Measurements from ENCODE around the gene MBOAT2.
"Not testable (repeated sequence)": the region's sequence is repeated elsewhere in the genome, so short reads cannot be mapped to it uniquely, and the experiment has no call there.

MBOAT2 gene, protein sequence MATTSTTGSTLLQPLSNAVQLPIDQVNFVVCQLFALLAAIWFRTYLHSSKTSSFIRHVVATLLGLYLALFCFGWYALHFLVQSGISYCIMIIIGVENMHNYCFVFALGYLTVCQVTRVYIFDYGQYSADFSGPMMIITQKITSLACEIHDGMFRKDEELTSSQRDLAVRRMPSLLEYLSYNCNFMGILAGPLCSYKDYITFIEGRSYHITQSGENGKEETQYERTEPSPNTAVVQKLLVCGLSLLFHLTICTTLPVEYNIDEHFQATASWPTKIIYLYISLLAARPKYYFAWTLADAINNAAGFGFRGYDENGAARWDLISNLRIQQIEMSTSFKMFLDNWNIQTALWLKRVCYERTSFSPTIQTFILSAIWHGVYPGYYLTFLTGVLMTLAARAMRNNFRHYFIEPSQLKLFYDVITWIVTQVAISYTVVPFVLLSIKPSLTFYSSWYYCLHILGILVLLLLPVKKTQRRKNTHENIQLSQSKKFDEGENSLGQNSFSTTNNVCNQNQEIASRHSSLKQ

DNA sequence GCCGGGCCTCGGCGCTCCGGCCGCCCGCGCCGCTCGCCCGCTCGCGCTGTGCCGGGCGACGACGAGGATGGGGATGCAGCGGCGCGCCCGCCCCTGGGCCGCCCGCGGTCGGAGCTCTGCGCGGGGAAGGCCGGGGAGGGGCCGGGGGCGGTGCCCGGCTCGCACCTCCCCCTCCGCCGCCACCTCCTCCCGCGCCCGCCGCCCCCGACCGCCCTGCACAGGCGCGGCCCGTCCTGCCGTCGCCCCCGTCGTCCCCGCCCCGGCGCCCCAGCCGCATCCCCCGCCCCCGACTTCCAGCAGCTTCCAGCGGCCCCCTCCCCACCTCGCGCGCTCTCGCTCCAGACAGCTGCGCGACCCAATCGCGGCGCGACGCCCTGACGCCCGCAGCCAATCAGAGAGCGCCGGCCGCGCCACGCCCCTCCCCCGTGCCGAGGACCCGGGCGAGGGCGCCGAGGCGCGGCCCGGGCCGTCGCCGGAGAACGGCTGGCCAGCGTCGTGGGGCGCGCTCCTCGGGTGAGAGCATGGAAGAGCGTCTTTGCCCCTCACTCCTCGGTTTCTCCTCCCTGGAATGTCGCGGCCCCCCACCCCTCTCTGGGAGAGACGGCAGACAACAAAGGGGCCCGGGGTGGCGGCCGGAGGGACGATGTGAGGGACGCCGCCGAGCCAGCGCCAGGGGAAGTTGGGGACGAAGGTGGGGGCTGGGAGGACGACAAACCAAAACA is at the start of gene MBOAT2:
TSS of gene MBOAT2 (minus strand) at position 69 of the 722 bp plus-strand sequence. CDS start 70 bp downstream, outside the sequence.
- TF ChIP-seq GATA1 (IDR thresholded peaks at IDR 0.05; ENCODE audit: low read depth, low read length) (no peak), POLR2A (IDR thresholded peaks at IDR 0.05; ENCODE audit: low read length) (peak; percentile 88)
- DNase-seq: peak; percentile 95

DNA sequence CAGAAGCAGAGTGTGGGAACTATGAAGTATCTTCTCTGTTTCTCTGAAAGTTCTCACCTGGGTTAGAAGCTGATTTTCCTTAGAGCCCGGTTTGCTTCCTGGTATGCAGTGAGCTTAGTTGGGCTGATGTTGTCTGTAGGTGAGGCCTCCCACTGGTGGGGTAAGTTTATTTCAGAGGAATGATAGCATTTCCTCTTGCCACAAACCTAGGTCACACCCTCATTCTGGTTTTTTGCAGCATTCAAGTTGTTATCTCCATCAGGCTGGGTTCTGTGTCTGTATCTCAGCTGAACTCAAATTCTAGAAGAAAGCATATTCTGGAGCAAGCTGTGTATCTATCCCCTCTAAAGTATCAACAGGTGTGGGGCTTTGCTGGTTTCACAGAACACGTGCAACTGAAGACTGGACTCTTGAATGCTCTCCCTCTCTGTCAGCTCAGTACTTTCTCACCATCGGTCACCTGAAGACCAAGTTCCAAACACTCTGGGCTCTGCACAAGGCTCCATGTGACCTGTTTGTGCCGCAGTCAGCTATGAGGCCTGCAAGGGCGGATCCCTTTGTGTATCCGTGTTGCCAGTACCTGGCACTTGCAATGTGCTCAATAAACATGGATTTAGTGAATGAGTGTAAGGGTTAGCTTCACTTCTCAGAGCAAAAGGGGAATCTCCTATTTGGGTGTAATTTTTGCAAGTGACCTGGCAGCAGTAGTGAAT is 49.5 kb upstream of the MBOAT2 start:
- TF ChIP-seq GATA1 (IDR thresholded peaks at IDR 0.05; ENCODE audit: low read depth, low read length) (no peak), POLR2A (IDR thresholded peaks at IDR 0.05; ENCODE audit: low read length) (no peak)
- peak; percentile 22 to 43 for DNase-seq

DNA sequence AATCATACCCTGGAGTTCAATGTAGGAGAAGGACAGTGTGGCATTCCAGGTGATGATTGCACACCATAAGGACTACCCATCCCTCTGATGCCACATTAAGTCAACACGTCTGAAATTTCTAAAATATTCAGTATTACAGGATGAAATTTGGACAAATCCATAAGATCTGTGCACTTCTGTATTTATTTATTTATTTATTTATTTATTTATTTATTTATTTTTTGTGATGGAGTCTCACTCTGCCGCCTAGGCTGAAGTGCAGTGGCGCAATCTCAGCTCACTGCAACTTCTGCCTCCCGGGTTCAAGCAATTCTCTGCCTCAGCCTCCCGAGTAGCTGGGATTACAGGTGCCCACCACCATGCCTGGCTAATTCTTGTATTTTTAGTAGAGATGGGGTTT is 48.0 kb upstream of the MBOAT2 start:
- DNase-seq: not testable (repeated sequence)

DNA sequence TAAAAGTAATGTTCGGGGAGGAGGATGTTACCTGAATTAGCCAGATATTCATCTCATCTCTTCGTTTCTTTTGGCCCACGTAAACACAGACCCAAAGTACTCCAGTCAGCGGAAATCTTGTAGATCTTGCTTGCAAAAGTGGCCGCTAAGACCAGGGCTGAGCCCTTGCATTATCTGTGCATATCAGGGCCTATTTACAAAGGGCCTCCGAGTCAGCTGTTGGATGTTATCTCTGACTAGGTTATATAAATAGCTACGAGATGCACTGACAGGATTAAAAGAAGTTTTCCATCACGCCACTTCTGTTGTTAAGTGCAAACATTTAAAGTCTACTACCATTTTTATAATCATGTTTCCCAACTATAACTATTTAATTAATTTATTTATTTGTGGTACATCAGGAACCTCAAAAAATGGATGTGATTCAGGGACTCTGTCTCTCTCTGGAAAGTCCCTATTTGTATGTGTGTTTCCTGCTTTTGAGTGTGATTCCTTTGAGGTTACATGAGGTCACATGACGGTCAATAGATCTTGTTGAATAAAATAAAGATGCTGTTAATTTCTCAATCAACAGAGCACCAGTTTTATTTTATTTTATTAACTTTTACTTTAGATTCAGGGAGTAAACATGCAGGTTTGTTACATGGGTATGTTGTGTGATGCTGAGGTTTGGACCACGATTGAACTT is 46.8 kb upstream of the MBOAT2 start:
- DNase-seq: peak; percentile 11 to 52
- TF ChIP-seq GATA1 (IDR thresholded peaks at IDR 0.05; ENCODE audit: low read depth, low read length) (no peak), POLR2A (IDR thresholded peaks at IDR 0.05; ENCODE audit: low read length) (no peak)

DNA sequence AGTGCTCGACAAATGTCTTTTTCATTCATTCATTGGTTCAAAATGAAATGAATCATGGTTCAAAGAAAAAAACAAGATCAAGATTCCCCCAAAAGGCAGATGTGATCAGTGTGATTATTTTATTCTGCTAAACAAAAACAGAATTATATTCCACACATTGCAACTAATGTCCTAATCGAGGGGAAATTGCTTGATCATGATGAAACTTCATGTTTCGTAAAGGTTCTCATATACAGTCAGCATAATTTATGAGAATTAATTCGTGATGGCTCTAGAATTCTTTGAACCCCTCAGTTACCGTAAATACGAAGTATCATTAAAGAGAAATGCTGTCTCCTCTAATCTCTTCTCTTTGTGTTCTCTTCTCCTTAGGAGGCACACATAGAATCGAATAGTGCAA is 42.1 kb upstream of the MBOAT2 start:
- TF ChIP-seq POLR2A (IDR thresholded peaks at IDR 0.05; ENCODE audit: low read length): no peak
- TF ChIP-seq GATA1 (IDR thresholded peaks at IDR 0.05; ENCODE audit: low read depth, low read length): no peak
- no peak for DNase-seq

DNA sequence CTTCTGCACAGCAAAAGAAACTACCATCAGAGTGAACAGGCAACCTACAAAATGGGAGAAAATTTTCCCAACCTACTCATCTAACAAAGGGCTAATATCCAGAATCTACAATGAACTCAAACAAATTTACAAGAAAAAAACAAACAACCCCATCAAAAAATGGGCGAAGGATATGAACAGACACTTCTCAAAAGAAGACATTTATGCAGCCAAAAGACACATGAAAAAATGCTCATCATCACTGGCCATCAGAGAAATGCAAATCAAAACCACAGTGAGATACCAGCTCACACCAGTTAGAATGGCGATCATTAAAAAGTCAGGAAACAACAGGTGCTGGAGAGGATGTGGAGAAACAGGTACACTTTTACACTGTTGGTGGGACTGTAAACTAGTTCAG is 40.0 kb upstream of the MBOAT2 start:
- not testable (repeated sequence) for DNase-seq

DNA sequence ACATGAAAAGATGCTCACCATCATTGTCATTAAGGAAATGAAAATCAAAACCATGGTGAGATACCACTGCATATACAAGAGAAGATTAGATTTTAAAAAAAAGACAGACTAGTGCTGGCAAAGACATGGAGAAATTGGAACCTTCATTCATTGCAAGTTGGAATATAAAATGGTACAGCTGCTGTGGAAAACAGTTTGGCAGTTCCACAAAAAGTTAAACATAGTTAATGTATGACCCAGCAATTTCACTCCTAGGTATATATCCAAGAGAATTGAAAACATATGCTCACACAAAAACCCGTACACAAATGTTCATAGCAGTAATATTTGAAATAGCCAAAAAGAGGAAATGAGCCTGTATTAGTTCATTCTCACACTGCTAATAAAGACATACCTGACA is 33.7 kb upstream of the MBOAT2 start:
- DNase-seq: no peak
- TF ChIP-seq GATA1 (IDR thresholded peaks at IDR 0.05; ENCODE audit: low read depth, low read length) (no peak), POLR2A (IDR thresholded peaks at IDR 0.05; ENCODE audit: low read length) (no peak)

DNA sequence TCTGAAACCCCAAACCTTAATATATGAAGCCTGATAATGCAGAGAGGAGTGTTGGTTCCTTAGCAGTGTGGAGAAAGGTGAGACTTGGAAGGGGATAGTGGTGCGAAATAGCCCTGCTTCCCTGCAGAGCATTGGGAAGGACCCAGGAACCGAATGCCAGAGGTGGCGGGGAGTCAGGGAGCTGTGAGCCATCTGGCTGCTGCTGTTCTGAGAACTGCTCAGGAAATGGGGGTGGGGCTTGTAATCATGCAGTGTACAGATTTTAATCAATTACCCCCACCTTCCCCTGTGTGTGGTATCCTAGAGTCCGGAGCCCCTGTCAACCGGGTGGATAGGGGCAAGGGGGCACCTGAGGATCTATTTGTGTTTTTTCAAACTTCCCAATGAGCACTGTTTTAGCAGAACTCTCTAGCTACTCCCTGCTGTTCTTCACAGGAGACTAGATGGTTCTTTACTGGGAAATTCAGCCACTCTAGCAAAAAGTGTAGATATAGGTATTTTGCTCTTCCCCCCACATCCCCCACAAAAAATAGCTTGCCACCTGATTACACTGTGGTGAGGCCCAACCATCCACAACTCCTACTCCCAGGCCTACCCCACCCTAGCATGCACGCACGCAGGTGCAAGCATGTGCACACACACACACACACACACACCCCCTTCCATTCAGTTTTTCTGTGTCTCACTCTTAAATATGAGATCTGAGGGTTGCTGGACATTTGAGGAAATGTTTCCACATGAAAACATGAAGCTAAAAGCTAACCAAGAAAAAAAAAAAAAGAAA is 30.1 kb upstream of the MBOAT2 start:
- TF ChIP-seq GATA1 (IDR thresholded peaks at IDR 0.05; ENCODE audit: low read depth, low read length) (no peak), POLR2A (IDR thresholded peaks at IDR 0.05; ENCODE audit: low read length) (no peak)

DNA sequence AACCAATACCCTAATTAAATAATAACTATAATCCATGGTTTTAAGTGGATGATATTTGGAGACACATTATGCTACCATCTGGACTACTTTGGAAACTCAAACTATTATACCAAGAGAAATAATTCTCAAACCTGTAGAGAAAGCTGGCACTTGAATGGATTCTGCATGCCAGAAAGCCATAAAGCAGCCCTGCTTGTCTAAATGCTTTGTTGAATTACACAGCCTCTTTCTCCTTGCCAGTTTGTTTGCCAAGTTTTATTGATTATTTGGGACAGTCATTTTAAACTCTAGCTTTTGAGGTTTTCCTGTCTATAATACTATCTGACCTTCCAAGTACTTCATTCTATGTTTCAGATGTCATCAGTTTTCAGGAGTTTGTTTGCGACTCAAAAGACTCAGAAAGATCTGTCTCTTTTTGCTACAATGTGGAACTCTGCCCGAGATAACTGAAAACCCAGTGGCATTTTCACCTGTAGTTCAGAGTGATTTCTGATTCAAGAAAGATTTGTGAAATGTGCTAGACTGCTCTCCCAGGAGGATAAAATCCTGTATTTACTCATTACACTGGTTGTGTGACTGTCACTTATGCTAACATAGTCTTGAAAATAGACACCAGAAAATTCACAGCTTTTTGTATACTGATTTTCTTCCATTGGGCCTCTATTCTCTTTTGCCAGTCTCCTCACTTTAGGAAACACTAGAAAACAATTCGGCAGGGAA is 29.2 kb upstream of the MBOAT2 start:
- DNase-seq: no peak
- TF ChIP-seq POLR2A (IDR thresholded peaks at IDR 0.05; ENCODE audit: low read length) (no peak), GATA1 (IDR thresholded peaks at IDR 0.05; ENCODE audit: low read depth, low read length) (no peak)

More for the DNA sequence above, 30.1 kb upstream of the MBOAT2 start:
- DNase-seq: peak in 1 of 2 experiments; percentile 41

DNA sequence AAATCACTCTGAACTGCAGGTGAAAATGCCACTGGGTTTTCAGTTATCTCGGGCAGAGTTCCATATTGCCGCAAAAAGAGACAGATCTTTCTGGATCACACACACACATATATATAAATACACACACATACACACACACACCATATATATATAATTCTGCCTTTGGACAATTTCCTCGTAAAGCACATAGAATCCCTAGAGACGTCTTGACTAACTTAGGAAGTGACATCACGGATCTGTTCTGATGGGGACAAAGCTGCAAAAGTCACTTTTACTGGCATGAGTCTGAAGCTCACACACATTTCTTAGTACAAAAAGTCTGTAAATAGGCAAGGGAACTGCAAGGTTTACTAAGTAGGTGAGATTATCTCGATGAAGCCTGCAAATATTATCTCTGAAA is 28.6 kb upstream of the MBOAT2 start:
- no peak for DNase-seq
- TF ChIP-seq POLR2A (IDR thresholded peaks at IDR 0.05; ENCODE audit: low read length): no peak
- TF ChIP-seq GATA1 (IDR thresholded peaks at IDR 0.05; ENCODE audit: low read depth, low read length): no peak

DNA sequence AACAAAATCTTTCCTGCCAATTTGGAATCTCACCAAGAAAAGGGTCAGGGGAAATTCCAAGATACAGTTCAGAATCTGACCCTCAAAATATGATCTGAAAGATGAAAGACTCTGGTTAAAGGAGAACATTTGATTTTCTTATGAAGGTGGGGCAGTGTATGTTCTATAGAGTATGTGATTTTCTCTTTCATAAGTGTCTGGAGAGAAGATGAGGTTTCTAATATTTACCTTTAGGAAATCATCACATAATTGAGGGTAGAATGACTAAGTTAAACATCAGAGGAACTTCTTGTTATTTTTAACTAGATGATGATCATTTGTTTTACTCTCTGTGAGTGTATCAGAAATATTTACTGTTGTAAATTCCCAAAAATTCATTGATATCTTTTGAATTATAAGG is 27.8 kb upstream of the MBOAT2 start:
- TF ChIP-seq POLR2A (IDR thresholded peaks at IDR 0.05; ENCODE audit: low read length) (no peak), GATA1 (IDR thresholded peaks at IDR 0.05; ENCODE audit: low read depth, low read length) (no peak)
- DNase-seq: no peak

DNA sequence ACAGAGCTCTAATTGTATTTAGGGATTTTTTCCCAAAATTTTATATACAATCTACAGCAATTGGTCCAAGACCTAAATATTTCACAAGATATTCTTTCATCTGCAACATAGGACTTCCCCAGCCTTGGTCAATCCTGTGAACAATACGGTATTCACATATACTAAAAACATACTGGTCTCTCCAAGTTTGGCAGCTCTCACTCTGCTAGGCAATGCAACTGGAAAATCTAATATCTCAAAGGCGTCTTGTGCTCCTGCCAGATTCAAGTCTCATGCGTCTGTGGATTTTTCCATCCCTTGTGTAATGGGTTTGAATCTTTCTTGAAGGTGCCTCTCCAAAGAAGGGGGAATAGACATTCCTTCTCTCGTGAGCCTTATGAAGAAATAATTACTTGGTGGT is 27.4 kb upstream of the MBOAT2 start:
- no peak for DNase-seq
- TF ChIP-seq POLR2A (IDR thresholded peaks at IDR 0.05; ENCODE audit: low read length) (no peak), GATA1 (IDR thresholded peaks at IDR 0.05; ENCODE audit: low read depth, low read length) (no peak)

Measured in erythroblast (primary cell).